HG03439 (cell line): Measurements from ENCODE around the gene LIPF.
"Not testable (repeated sequence)": the region's sequence is repeated elsewhere in the genome, so short reads cannot be mapped to it uniquely, and the experiment has no call there.

Experiments
- ATAC-seq: cut with Tn5 transposase; IDR thresholded peaks from one replicate; pipeline ENCODE4 v1.9.1; 2021; ENCODE audit warnings: mild to moderate bottlenecking, moderate library complexity; ENCODE audit not compliant: unreplicated experiment

The LIPF gene

GRCh38 chr10:88676283-88677060 lies 12.2 kb downstream of the LIPF start:
- ATAC-seq, result no peak

GRCh38 chr10:88680958-88681357 lies 16.7 kb downstream of the LIPF start:
- no peak for ATAC-seq

GRCh38 chr10:88682491-88682890 lies 18.2 kb downstream of the LIPF start:
- no peak for ATAC-seq

- no peak for ATAC-seq
Observed at GRCh38 chr10:88687853-88688467, 23.7 kb downstream of the LIPF start.

- ATAC-seq, result no peak
Observed at GRCh38 chr10:88689366-88689765, 25.1 kb downstream of the LIPF start.

GRCh38 chr10:88693392-88694020 lies 29.3 kb downstream of the LIPF start:
- no peak for ATAC-seq

- ATAC-seq, result no peak
Observed at GRCh38 chr10:88702848-88703597, 38.8 kb downstream of the LIPF start.

- ATAC-seq, result no peak
Observed at GRCh38 chr10:88705958-88706357, 41.7 kb downstream of the LIPF start, which contains the start of gene LIPK. Gene LIPK, plus strand, starts transcription at chr10:88706249. Its CDS starts 18,295 bp downstream, at chr10:88724544.

- ATAC-seq, result no peak
Observed at GRCh38 chr10:88707429-88708155, 43.4 kb downstream of the LIPF start.

- not testable (repeated sequence) for ATAC-seq
Observed at GRCh38 chr10:88709361-88709760, 45.1 kb downstream of the LIPF start.

GRCh38 chr10:88715517-88715916 lies 51.3 kb downstream of the LIPF start:
- no peak for ATAC-seq

- no peak for ATAC-seq
Observed at GRCh38 chr10:88721392-88721791, 57.1 kb downstream of the LIPF start.

- ATAC-seq, result no peak
Observed at GRCh38 chr10:88725798-88726197, 61.6 kb downstream of the LIPF start.

GRCh38 chr10:88728107-88728763 lies 64.0 kb downstream of the LIPF start:
- no peak for ATAC-seq
